NCI-H1436 (cell line): ENCODE results near the gene BCL11B.

Experiments used
- DNase-seq: peaks from one replicate; lab custom pipeline; 2025; lab: John Stamatoyannopoulos, UW

The BCL11B gene

DNA sequence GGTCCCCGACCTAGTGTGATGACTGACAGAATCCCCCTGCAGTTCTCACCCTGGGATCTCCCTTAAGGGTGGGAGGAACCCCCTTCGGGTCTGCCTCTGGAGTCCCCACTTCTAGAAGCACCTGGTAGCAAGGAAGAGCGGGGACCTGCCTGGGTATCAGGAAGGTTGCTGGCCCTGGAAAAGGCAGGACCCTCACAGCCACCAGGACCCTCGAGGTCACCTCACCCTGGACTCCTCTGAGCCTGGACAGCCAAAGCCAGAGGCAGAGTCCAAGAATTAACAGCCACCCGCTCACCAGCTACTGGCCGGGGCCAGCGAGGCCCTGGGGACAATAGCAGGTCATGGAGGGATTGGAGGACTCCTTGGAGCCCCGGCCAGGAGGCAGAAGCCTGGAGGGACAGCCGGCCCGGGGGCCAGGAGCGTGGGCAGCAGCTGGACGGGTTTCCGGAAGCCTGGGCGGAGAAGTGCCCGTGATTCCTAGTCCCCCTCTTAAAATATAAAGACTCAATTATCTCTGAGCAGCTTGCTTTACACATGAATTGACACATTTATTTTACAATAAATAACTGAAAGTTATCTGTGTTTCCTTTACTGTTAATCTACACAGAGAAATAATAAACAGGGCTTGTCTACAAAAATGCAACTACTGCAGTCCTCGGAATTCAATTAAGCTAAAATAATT is 17.5 kb downstream of the BCL11B start:
- DNase-seq: no peak

DNA sequence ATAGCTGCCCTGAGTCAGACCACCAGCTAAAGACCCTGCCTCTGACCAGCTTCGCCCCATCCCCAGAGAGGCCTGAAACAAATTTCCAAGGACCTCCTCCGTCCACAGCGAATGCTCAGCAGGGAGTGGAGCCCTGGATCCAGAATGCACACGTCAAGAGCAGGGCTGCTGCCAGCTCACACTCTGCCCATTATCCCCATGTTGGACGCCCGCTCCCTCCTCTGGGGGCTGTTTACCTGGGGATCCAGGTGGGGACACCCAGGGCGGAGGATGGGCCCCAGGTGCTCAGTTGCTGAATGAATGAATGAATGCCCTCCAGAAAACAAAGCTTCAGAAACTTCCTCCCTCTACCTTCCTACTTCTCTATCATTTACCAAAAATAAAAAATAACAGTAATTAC is 18.1 kb downstream of the BCL11B start:
- DNase-seq: no peak

DNA sequence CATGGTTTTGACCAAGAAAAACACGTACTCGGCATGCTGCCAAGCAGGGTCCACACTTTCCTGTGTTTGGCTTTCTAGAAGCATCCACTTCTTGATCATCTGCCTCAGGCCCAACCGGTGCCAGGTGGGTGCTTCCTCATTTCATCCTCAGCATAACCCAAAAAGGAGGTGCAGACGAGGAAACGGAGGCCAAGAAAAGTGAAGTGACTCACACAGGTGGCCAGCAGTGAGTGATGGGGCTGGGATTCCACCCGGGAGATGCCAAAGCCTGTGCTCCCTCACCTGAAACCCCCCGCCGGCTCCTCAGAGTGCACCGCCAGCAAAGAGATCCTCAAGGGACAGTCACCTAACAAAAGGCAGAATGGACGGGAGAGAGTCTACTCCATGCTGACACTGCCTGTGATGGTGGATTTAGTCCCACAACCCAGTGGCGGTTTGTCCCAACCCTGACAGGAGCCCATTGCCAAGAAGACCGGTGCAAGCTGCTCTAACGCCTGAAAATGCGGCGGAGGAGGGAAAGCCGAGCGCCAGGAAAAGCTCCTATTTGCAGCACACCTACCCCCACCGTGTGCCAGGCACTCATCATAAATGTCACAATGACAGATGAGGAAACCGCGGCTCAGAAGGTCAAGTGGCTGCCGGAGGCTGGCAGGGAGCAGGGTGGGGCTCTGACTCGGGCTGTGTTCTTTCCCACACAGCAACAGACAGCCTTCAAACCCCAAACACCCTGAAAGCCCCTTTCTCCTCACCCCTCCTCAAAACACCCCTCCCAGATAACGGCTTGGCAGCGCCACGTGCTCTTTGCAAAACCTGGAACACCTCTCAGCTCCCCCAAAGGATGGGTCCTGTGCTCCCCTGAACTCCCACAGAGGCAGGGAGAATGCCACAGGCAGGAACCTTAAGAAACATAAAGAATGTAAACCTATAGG is 18.8 kb downstream of the BCL11B start:
- DNase-seq: no peak

DNA sequence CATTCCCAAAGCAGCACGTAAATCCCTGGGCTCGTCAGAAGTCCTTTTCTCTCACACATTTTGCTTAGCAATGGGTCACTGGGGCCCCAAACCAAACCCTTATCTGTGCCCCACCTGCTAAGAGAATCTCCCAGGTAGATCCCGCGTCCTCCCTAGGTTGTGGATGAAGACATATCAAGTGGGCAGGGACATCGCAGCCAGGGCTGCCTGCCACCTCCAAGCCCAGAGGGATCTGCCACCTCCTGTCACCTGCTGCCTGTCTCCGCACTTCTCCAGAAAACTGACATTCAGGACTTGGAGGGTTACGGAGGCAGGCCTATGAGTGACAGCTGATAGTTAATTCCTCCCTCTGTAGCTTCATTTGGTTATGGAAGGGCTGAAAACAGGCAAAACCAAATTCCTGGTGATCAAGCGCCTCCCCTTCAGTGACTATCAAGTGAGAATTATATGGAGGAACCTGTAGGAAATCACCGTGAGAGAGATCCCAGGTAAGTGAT is 19.5 kb downstream of the BCL11B start:
- no peak for DNase-seq

DNA sequence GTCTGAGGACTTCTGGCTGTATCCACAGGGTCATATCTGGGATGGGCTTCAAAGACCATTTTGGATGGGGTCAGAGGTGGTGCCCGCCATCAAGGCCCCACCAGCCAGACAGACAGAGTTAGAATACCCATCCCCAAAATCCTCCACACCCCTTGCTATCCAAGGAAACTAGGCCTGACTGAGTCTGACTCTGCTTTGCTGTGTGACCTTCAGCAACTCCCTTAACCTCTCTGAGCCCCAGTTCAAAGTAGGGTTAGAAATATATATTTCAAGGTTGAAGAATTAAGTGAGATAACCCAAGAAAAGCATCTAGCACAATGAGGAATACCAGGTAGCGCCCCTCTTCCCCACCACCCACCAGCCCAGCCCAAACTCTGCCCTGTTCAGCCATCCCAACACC is 20.3 kb downstream of the BCL11B start:
- no peak for DNase-seq

DNA sequence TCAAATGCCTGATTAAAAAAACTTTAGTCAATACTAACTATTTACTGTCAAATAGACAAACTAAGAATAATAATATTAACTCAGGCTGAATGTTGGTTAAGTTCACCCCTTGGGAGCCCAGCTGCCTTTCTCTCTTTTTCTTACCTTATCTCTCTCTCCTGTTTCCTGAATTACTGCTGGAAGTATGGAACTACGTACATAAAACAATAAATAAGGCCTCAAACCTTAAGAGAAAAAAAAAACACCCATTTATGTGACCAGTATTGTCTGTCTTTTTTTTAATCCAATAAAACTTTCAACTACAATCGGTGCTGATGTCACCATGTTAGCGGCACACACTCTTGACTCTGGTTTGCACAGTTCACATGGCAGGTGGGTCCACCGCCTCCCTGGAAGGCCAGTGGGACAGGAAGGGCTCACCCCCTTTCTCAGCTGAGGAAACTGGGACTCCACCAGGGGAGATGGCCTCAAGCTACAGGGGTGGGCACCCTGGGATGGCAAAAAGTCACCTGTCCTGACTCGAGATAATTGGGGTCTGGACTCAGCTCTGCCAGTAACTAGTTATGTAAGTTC is 21.3 kb downstream of the BCL11B start:
- no peak for DNase-seq

DNA sequence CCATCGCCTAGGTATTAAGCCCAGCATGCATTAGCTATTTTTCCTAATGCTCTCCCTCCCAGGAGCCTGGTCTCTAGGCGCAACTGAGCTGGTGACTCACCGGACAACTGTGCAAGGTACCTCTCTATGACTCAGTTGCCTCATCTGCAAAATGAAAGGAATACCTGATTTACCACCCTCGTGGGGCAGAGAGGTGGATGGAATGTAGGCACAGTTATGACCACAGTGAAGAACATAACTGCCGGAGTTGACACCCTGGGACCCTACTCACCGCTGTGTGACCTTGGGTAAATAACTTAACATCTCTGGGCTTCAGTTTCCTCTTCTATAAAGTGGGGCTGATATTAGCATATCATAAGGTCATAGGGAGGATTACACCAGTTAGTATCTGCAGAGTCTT is 22.6 kb downstream of the BCL11B start:
- no peak for DNase-seq

DNA sequence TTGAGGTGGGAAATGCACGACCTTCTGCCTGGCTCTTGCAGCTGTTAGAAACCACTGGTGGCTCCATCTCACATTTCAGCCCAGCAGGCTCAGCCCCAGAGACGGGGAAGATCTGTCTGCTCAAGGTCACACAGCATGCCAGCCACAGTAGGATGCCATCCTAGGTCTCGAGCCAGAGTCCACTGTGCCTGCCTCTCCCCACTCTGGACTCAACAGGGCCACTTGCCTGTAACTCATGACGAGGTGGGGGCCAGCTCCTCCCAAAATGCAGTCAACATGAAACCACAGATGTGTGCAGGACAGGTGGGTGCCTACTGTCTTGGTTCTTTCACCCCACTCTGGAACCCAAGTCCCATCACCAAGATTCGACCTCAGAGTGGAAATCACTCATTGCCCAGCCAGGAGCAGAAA is 23.2 kb downstream of the BCL11B start:
- no peak for DNase-seq

DNA sequence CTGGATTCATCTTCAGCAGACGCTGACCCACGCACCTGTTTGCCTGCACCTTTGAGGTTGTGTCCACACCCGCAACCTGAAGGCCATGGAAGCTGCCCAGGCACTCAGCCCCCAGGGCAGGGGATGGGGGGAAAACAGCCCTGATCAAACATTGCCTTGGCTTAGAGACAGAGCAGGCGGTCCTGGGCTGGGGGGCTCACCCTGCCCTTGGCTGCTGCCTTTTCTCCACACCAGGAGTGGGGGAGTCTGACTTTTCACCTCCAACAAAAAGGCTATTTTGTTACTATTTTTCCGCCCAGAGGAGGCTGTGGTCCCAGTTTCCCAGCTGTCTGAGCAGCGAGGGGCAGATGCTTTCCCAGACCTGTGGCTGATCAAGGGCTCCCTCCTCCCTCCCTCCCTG is 24.2 kb downstream of the BCL11B start:
- no peak for DNase-seq

DNA sequence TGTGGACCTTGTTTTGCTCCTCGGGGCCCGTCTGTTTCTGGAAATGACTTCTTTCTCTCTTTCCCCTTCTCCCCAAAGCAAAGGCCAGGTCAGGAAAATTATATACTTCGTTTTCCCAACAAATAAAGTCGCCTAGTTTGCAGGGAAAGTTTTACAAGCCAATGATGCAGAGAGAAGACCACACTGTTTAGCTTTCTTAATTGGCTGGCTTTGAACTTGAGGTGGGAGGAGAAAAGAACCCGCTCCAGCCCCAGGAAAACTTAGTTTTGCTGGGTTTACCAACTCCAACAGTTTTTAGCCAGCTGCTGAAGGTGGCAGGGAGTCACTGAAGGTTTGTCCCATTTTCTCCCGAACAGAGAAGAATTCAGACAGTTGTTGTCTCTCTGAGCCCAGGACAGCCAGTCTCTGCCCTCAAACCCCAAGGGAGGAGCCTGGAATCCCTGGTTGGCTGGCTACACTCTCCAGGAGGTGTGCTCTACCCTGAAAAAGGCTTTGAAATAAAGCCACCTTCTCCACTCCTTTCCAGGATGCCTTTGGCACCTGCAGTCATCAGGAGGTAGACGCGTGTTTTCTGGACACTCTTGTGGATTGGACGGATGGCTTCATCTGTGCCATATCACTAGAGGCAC is 24.8 kb downstream of the BCL11B start:
- no peak for DNase-seq

DNA sequence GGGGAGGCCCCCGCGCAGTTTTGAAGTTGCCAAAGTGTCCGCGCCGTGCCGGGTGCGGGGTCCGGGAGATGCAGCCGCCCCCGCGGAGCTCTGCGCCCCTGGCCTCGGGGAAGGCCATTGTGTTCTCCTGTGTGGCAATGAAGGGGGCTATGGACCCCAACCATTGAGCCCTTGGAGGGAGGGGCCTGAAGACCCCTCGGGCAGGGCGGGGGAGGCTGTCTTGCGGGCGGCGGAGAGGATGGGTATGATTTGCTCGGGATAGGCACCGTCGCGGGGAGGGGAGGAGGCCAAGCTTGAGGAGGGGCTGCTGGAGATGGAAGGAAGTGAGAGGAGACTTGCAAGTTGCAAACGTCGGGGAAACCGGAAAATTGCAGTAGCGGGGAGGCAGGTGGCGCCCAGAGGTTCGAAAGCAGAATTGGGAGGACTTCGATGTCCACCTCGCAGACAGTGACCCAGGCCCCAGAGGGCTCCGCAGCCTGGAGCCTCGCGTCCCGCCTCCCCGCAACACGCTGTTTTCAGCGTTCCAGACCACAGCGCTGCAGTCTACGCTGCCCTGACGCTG is 25.4 kb downstream of the BCL11B start:
- DNase-seq: no peak

DNA sequence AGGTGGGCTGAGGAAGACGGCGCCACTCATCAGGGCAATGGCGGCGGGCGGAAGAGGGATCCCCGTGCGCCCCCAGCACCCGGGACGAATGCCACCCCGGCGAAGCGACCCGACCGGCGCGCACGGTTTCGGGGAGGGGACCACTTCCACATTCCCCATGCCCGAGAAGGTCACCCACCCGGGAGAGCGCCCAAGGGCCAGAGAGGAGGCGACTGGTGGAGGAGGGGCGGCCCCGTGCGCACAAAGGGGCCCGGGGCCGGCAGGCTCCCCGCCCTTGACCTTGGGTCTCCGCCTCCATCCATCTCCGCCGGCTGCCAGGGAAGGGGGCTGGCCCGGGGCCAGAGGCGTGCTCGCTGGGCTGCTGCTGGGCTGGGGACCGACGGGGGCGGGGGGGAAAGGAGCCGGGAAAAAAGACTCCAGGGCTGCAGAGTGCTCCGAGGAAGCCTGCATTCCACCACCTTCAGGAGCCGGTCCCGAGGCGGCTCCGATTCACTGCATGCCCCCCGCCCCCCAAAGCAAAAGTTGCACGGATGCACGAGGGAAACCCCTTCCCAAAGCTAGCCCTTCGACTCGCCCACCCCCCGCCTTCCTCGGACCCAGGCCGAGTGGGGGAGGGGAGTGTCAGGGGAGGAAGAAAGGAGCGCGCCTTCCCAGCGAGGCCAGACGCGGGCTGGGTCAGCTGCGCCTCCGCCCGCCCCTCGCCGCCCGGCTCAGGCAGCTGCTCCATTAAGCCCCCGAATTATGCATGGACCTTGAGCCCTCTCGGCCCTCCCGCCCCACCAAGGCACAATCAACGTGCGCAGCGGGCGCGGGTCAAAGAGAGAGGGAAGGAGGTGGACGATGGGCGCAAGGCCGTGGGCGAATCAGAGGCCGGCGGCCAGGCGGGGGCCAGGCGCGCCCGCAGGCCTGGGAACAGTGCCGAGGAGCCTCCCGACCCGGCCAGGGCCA is 26.2 kb downstream of the BCL11B start:
- DNase-seq: no peak

DNA sequence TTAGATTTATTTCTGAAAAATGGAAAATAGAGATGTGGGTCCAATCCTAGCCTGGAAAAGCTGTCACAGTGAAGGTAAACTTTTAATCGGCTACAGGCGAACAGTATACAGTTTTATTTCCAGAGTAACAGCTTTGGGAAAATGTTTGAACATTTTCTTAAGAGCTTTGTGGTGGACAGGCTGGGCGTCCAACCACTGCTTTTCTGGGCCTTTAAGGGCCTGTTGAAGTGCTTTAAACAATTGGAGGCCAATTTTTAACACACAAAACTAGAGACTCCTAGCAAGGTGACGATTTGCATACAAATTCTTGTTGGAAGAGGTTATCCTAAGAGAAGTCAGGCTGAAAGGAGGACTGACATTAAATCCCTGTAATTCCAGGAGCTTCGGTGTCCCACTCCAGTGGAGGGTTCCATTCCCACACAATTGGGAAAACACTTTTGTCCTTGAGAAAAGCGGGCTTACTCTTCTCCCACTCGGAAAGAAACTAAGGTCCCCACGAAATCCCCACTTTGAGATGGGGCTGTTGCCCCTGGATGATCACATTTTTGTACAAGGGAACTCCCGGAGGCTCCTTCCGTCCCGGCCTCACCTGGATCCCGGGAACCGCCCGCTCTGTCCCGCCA is 26.9 kb downstream of the BCL11B start:
- no peak for DNase-seq

DNA sequence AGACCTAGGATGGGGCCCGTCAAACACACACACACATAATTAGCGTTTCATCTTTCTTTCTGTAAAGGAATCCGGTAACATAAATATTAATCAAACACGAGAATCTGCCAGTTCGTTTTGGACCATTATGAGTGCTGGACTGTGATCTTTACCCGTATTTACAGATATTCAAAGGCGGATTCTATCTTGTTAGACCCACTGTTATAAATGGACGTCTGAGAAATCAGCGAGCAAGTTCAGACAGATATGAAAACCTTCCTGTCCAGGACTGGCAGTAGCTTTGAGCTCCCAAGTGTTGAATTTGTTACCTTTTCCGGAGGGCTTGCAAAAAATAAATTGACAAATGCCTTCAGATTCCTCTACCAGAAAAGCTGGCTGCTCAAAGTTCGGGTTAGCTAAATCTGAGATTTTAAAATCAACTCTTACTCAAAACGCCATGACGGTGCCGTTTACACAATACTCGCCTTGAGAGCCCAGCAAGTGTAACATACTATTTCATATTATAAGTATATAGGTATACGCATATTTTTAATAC is 27.6 kb downstream of the BCL11B start:
- DNase-seq: no peak

DNA sequence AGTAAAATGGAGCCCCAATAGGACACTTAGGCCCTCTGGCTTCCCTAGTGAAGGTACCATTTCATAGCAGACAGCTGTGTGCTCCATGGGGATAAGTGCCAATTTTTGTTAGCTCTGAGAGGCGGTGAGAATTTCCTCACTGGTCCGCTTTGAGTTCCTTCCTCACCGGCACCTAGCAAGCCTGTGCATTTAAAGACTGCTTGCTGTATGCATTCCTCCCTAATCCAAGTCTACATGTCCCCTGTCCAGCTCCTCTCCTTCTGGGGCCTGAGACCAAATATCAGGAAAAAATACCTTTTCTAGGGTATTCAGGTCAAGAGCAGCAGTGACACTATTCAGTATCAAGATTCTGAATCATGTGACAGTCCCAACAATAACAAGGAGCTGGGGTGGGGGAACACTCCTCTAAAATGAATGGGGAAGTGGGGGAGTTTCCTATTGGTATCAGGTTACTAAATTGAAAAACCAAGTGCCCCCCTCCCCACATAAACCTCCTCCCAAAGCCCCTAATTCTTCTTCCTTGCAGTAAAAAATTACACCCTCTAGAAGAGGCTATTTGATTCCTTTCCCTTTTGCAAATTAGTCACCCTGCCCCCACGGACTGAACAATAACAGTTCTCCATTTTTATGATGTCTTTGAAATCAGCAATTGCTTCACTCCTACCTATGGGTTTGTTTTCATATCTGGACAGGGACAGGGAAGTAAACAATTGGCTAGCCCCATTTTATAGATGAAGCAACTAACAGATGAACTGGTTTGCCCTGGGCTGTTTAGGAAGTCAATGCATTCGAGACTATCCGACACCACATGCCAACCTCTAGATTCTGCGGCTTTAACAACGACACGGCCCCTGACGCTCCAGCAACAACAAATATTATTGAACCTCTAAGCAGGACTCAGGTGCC is 28.9 kb downstream of the BCL11B start:
- DNase-seq: no peak

DNA sequence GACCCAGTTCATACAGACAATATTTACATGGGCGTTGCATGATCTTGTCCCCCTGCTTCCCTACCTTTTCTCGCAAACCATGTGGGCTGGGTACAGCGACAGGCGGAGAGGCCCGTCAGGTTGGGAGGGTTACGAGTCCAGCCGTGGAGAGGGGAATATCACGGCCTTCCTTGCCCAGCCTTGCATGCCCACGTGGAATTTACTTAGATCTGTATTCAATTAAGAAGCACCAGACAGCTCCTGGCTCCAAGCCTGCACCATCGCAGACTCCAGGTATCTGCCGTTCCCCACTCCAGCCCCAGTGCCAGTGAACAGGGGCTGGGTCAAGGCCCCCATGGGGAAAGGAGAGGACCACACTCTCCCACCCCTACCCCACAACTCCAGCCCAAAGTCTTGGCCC is 29.8 kb downstream of the BCL11B start:
- DNase-seq: no peak

DNA sequence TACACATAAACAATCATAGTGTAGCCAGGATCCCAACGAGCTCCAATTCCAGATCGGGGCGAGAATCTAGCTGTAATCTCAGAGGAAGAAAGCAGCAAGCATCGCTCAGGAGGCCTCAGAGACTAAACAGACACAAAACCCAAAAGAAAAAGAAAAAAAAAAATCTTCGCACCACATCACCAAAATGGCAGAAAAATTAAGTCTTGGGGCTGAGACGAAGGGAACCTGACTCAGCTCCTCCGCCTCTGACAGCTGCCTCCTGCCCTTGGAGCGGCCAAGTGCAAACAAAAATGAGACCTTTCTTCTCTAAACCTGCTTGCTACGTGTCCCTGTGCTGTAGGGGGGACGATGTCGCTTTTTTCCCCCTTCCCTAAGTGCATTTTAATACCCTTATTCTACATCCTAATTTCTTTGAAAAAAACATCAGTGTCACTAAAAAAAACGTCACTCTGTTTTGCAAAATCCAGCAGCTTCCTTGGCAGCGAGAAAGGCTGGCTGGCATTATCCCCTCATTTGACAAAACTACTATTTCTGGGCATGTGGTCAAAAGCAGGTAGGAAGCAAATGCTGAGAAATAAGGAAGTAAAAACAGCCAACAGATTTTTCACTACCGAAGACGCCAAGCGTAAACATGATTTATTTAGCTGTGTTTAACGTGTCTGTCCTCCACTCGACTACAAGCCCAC is 30.5 kb downstream of the BCL11B start:
- DNase-seq: no peak

DNA sequence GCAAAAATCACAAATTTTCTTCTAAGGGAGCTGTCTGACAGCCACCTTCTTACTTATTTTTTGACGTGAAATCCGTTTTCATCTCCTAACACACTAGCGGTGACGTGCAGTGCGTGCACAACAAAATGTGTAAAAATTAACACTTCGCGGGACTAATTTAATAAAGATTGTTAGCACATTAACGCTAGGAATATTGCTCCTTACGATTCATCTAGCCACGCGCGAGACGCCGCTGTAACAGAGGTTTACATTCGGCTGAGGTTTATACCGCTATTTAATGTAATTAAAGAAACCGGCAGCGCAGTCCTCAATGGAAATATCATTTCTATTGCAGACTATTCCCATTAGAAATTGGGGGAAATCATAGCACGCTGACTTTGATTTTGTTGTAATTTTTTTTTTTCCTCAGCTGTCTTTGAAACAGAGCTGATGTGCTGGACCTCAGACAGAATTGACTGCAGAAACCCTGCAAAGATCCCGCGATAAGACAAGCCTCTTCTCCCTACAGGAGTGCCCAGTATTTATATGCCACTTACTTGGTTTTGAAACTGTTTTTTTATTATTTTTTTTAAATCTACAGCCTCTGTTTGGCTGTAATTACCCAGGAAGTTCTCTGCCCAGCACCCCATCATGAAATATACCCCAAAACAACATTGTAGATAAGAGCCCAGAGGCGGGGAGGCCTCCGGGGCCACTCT is 31.2 kb downstream of the BCL11B start:
- DNase-seq: no peak
